Activated naive CD4-positive, alpha-beta T cell treated with anti-CD3 and anti-CD28 coated beads for 36 hours (primary cell): Measurements from ENCODE around the gene RNMT. TPM values are rescaled to one million over a fixed set of nuclear protein-coding genes. Genes with fewer than 3 reads are reported as not detected.

Experiments used
- total RNA-seq, 2 experiments: library from RNA; stranded (reverse); gene quantifications; one replicate each; pipeline ENCODE4 v1.2.3, GENCODE V29; 2021

The RNMT gene
- total RNA-seq, 2 experiments from 2014 or later: 25.2 to 27.4 TPM

Other genes with a start within 250 kb of the RNMT start
- gene FAM210A, start 115 bp upstream of the RNMT start, total RNA-seq: 10 to 100 TPM; 18.6 to 20.2 TPM
- not detected for gene MC5R, start 97.5 kb downstream of the RNMT start, total RNA-seq
- gene MC2R, start 188.9 kb downstream of the RNMT start, total RNA-seq: not detected